ENCODE results near the gene SLC40A1.

The SLC40A1 gene

GRCh38 chr2:189512879-189513278, 67.7 kb downstream of the SLC40A1 start:
- no peak for DNase-seq (ENCODE audit: low spot score)

- DNase-seq (ENCODE audit: low spot score), result no peak
Measured at GRCh38 chr2:189511960-189512319, 68.6 kb downstream of the SLC40A1 start.

DNA sequence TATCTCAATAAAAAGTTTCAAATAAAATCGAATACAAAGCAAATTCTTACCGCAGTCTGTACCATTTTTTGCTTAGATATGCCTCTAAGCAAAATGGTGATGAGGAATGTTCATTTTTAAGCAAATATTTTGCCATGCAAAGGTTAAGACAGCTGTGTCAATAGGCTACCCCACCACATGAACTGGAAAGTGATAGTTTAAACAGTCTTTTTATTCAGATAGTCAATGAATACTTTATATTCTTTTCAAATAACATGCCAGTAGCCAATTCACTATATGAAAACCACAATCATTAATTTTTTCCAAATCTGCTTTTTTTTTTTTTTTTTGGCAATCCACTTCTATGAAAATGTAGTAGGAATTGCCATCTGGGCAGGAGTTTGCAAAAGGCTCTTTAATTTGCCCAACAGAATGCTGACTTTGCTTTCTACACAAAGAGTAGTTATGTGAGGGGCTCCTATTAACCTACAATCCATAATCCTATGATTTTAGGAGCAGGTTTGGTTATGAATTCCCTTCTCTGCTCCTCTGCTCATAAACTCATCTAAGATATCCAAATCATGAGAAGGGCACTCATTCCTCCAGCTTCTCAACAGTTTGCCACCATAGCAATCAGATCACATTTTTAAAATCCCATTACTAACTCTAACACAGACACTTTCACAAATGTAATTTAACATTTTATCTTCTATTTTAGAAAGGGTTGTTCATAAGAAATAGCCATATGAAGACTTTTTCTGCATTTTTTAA, 69.2 kb downstream of the SLC40A1 start:
- DNase-seq (ENCODE audit: low spot score), result no peak

All from ecto neural progenitor cell (in vitro differentiated cells).